Renal cortex interstitium (tissue), 11 donors: Measurements from ENCODE around the gene EVC2. TPM values are rescaled to one million over a fixed set of nuclear protein-coding genes. Genes with fewer than 3 reads are reported as not detected.

Source experiments
- DNase-seq, 11 donors: peaks; one replicate each; pipeline ENCODE4 v3.0.0-alpha.2; 2013; ENCODE audit warnings: low read depth in 9 of 11, low spot score in 4 of 11; ENCODE audit errors: extremely low read depth in 1 of 11
- polyA plus RNA-seq, 3 donors: library from polyadenylated mRNA; unstranded; fragments of 120-200 nt; gene quantifications; one replicate each; pipeline ENCODE4 v1.2.1, GENCODE V29; 2013; ENCODE audit not compliant: insufficient read length in 3 of 3

The EVC2 gene
- polyA plus RNA-seq, 3 donors, result 8.7 to 9.4 (median 9.2) TPM

DNA sequence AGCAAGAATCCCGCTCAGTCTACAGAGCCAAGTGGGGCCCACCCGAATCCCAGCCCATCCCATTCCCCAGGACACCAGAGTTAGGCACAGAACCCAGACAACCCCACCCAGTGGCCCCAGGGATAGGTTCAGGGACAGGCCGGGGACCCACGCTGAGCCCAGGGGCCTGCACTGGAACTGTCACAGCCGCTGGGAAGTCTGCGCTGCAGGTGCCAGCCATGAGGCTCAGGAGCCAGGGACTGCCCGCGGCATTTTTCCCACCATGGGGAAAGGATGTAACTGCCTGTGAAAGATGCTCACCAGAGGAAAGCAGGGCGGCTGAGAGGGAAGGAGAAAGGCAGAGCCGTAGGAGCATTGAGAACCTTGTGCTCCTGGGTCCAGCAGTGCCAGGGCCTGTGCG lies 12.0 kb downstream of the EVC2 start:
- DNase-seq, result no peak

DNA sequence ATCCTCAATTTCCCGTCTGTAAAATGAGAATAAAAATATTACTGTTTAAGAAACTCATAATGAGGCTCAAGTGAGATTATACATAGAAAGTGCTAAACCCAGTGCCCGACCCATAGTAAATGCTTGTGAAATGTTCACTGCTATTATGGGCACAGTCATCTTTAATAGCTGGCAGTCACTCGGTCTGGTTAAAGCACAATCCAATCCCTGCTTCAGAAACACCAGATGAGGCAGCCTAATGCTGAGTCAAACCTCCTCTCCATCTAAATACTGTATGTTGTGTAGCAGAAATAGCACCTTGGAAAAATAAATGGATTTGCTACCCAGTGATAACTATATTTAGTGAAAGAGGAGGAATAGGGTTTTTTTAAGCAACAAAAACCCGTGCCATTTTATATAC lies 14.5 kb downstream of the EVC2 start:
- DNase-seq, result no peak

- no peak for DNase-seq
Measured at GRCh38 chr4:5691491-5692132, 16.7 kb downstream of the EVC2 start.

GRCh38 chr4:5689065-5689464 lies 19.3 kb downstream of the EVC2 start:
- DNase-seq, result no peak

GRCh38 chr4:5686338-5686737 lies 22.0 kb downstream of the EVC2 start:
- no peak for DNase-seq

DNA sequence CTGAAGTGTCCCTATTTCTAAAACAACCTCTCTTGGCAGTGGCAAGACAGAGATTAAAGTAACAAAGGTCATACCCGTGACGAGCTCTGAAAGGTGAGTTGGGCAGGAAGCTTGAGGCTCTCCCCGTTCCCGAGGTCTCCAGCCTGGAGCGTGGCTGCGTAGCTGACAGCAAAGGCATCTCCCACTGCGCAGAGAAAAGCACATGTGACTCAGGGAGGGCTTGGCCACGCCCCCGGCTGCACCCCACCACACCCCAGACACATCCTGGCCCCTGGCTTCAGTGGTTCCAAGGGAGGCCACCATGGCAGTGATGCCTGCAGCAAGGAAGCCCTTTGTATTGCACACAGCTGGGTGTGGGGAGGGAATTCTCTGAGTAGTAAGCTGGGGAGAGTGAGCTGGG lies 23.1 kb downstream of the EVC2 start:
- DNase-seq, result no peak

GRCh38 chr4:5683566-5683965 lies 24.8 kb downstream of the EVC2 start:
- no peak for DNase-seq

- no peak for DNase-seq
Measured at GRCh38 chr4:5678977-5679376, 29.4 kb downstream of the EVC2 start.

DNA sequence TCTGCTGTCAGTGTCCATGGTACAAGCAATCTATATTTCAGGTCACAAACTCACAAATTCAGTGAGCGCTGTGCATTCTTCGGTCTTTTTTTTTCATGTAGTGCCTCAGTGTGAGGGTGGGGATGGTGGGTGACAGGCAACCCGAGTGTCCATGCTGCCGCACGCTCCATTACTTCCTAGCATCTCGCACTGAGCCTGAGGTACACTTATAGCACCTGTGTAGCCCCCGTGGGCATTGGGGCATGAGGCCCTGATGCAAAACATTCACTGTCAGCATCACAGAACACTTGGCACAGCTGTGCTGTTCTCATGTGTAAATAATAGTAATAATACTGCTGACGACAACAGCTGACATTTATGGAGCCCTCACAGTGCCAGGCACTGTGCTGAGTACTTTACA lies 31.6 kb downstream of the EVC2 start:
- DNase-seq, result no peak

DNA sequence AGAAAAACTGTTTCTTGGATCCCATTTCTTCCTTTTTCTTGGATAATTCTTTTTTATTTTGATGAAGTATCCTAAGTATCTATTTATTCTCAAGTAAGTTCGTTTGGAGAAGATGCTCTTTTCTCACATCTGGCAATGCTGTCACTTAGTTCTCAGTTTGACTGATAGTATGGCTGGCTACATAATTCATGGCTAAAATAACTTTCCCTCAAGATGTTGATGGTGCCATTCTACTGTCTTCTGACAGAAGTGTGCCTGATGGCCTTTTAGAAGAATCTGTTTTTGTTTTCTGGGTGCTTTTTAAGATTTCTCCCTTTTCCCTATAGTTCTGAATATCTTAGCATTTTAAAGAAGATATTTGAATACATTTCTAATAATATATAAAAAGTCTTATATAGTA lies 41.6 kb downstream of the EVC2 start:
- no peak for DNase-seq

DNA sequence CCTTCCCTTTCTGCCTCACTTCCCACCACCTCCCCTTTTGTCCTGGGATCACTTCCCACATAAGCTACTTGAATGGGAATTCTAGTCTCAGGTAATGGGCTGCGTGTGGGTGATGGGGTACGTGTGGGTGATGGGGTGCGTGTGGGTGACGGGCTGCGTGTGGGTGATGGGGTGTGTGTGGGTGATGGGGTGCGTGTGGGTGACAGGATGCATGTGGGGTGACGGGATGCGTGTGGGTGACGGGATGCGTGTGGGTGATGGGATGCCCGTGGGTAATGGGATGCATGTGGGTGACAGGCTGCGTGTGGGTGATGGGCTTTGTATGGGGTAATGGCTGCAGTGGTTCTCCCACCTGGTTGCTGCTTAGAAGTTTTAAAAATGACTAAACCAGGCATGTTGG lies 43.6 kb downstream of the EVC2 start:
- no peak for DNase-seq

DNA sequence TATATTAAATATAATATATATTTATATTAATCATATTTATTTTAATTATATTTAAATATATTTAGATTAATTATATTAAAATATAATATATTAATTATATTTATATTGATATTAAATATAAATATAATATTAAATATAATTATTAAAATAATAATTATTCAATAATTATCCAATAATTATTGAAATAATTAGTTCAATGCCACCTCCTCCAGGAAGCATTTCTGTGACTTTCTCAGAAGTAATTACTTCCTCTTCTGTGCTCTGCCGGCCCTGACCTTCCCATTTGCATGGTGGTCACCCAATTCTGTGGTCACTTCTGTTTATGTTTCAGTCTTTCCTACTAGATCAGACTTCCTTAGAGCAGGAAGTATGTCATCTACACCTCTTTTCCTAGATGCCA lies 45.8 kb downstream of the EVC2 start:
- no peak for DNase-seq

DNA sequence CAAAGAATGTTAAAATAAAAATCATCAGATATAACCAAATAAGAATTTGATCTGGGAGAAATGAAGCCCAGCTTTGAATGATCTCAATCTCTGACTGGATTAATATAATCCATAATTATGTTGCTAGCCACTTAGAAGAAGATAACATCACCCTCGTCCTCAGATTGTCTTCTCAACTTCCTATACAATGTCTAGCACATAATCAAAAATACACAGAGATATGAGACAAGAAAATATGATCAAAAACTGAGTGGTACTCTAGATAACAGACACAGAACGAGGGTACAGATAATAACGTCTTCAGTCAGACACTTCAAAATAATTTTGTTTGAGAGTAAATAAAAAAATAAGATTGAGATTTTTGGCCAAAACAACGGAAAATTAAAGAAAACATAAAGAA lies 47.1 kb downstream of the EVC2 start:
- DNase-seq, result no peak

DNA sequence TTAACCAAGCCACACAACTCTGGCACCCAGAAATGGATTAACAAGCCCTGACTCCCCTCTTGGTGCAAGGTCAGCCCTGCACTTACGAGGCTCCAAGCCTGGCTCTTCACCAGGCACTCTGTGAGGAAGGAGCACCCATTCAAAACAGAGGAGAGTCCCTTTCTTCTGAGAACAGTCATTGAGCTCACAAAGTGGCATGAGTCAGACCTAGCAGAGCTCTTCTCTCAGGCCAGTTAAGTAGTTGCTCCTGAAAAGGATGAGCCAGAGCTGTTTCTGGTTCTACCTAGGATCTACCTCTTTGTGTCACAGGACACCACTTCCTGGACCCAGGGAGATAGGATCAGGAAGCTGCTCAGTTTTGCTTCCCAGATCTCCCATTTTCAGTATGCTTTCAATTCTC lies 48.2 kb downstream of the EVC2 start:
- no peak for DNase-seq

- no peak for DNase-seq
Measured at GRCh38 chr4:5658974-5659373, 49.4 kb downstream of the EVC2 start.

GRCh38 chr4:5656415-5656814 lies 51.9 kb downstream of the EVC2 start:
- DNase-seq, result peak in 2 of 11 donors; percentile 2 to 5

- DNase-seq, result no peak
Measured at GRCh38 chr4:5654791-5655190, 53.6 kb downstream of the EVC2 start.

GRCh38 chr4:5651089-5651488 lies 57.3 kb downstream of the EVC2 start:
- no peak for DNase-seq

DNA sequence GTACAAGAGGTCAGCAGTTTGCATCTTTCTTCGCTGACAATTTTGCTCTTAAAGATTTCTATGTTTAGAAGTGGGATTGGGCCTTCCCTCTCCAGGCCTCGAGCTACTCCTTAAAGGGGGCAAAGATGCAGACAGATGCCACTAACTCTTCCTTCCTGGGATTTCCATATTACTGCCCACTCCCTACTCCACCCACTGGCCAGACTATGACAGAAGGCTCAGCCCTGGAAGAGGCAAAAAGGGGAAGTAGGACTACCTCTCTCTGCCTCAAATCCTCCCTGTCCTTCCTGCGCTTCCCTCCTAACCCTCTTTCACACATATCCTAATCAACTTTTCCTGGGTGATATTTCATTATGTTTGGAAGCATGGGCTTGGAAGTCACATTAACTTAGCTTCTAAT lies 58.3 kb downstream of the EVC2 start:
- DNase-seq, result no peak

- DNase-seq, result no peak
Measured at GRCh38 chr4:5647351-5647750, 61.0 kb downstream of the EVC2 start.

DNA sequence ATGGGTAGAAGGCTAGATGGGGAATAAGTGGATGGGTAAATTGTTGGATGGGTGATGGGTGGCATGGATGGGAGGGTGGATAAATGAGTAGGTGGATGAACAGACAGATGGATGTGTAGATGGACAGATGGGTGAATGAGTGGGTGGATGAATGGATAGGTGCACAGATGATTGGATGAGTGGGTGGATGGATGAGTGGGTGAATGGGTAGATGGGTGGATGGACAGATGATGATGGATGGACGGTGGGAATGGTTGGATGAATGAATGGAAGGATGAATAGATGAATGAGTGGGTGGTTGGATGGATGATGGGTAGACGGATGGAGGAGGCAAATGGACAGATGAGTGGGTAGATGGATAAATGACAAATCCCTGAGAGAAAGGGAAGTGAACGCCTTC lies 68.3 kb downstream of the EVC2 start:
- DNase-seq, result no peak

DNA sequence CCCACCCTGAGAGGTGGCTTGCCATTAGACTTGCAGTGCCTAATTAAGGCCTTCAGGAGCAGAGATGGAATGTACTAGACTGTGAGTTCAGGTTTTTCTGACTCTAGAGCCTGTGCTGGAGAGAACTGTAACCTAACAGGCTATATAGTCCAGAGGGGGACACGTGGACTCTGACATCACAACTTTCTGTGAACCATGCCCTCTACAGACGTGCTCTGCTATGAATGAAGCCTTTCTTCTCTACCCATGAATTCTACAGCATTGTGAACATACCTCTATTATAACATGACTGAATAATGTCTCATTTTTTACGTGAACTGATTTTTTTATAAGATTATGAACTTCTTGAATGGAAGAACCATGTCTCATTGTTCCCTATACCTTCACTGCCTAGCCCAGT lies 68.8 kb downstream of the EVC2 start:
- no peak for DNase-seq
